ENCODE measurements around the gene PLAGL1.
A peak's percentile ranks its signal among the peaks of the same experiment; 100 is the strongest.
"Not testable (repeated sequence)": the region's sequence is repeated elsewhere in the genome, so short reads cannot be mapped to it uniquely, and the experiment has no call there.

The PLAGL1 gene

GRCh38 chr6:144008120-144008811 is at the start of gene PLAGL1:
TSS of gene PLAGL1 (minus strand) at chr6:144008259. CDS start at chr6:143948136, 60,123 bp downstream.
- DNase-seq (ENCODE audit: extremely low read depth, low read depth): no peak
- TF ChIP-seq CTCF (IDR thresholded peaks at IDR 0.05; ENCODE audit: low read depth, low read length, missing control alignments): no peak
- H3K4me3 ChIP-seq (replicated peaks; ENCODE audit: low read depth, low read length): peak within 1 kb of the TSS; percentile 51

- H3K4me3 ChIP-seq (replicated peaks; ENCODE audit: low read depth, low read length): no peak overlapping the region
- no peak for TF ChIP-seq CTCF (IDR thresholded peaks at IDR 0.05; ENCODE audit: low read depth, low read length, missing control alignments)
- no peak for DNase-seq (ENCODE audit: extremely low read depth, low read depth)
These were observed 47.3 kb upstream of the PLAGL1 start for GRCh38 chr6:144055121-144055931.

- no peak overlapping the region for H3K4me3 ChIP-seq (replicated peaks; ENCODE audit: low read depth, low read length)
- no peak for DNase-seq (ENCODE audit: extremely low read depth, low read depth)
- TF ChIP-seq CTCF (IDR thresholded peaks at IDR 0.05; ENCODE audit: low read depth, low read length, missing control alignments): no peak
These were observed 45.5 kb upstream of the PLAGL1 start for GRCh38 chr6:144053601-144054000.

- TF ChIP-seq CTCF (IDR thresholded peaks at IDR 0.05; ENCODE audit: low read depth, low read length, missing control alignments): no peak
- H3K4me3 ChIP-seq (replicated peaks; ENCODE audit: low read depth, low read length): no peak overlapping the region
- DNase-seq (ENCODE audit: extremely low read depth, low read depth): no peak
These were observed 44.4 kb upstream of the PLAGL1 start for GRCh38 chr6:144052488-144052887.

- TF ChIP-seq CTCF (IDR thresholded peaks at IDR 0.05; ENCODE audit: low read depth, low read length, missing control alignments): no peak
- no peak overlapping the region for H3K4me3 ChIP-seq (replicated peaks; ENCODE audit: low read depth, low read length)
- DNase-seq (ENCODE audit: extremely low read depth, low read depth): no peak
These were observed 41.3 kb upstream of the PLAGL1 start for GRCh38 chr6:144049386-144049785.

GRCh38 chr6:144047688-144048087 is 39.6 kb upstream of the PLAGL1 start:
- H3K4me3 ChIP-seq (replicated peaks; ENCODE audit: low read depth, low read length): no peak overlapping the region
- no peak for TF ChIP-seq CTCF (IDR thresholded peaks at IDR 0.05; ENCODE audit: low read depth, low read length, missing control alignments)

GRCh38 chr6:144046672-144047071 is 38.6 kb upstream of the PLAGL1 start:
- not testable (repeated sequence) for DNase-seq (ENCODE audit: extremely low read depth, low read depth); H3K4me3 ChIP-seq (replicated peaks; ENCODE audit: low read depth, low read length)

More at GRCh38 chr6:144047688-144048087, 39.6 kb upstream of the PLAGL1 start:
- DNase-seq (ENCODE audit: extremely low read depth, low read depth): no peak

- DNase-seq (ENCODE audit: extremely low read depth, low read depth): not testable (repeated sequence)
These were observed 36.9 kb upstream of the PLAGL1 start for GRCh38 chr6:144044989-144045388.

More at GRCh38 chr6:144044989-144045388, 36.9 kb upstream of the PLAGL1 start:
- H3K4me3 ChIP-seq (replicated peaks; ENCODE audit: low read depth, low read length): not testable (repeated sequence)

All from HFF-Myc (cell line).